RKO (cell line): Measurements from ENCODE around the gene ANKHD1.
A peak's percentile ranks its signal among the peaks of the same experiment; 100 is the strongest.
"Not testable (repeated sequence)": the region's sequence is repeated elsewhere in the genome, so short reads cannot be mapped to it uniquely, and the experiment has no call there.

ENCODE experiments used
- DNase-seq: peaks from one replicate; pipeline ENCODE4 v3.0.0-alpha.2; 2016; ENCODE audit warnings: low spot score

Gene ANKHD1

DNA sequence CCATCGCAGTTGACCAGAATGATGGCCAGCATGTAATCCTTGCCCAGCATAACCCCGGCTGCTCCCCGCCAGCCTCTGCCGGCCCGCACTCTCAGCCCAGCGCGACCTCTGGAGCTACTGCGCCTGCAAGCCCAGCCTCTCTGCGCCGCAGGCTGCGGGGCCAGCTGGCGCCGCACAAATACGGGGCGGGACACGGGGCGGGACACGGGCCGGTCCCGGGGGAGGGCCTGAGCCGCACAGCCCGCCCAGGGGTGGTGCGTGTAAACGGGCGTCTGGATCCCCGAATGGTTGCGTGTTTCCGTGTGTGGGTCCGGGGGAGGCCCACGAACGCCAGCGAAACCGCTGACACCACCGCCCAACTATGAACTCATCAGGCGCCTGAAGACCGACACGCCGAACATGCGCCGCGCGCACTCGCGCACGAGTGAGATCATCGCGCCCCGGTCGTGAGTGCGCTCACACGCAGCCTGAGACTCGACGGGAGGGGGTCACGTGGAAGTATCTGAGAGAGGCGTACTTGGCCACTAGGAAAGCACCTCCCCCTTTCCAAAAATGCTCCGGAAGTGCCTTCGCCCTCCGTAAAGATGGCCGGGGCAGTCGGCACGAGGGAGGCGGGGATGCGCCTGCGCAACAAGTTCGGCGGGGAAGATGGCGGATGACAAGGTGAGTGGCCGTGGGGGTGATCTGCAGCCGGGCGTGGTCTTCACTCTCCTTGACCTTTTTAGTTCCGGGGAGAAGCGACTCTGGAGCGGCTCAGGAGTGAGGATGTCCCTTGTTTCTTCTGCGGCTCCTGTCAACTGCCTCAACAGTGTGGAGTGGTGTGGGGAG is 162.8 kb downstream of the ANKHD1 start, which contains the start of the genes APBB3 and SLC35A4:
APBB3 (minus strand) TSS at position 403 of the 828 bp plus-strand sequence; CDS start at position 50, 353 bp downstream.
SLC35A4 (plus strand) TSS at position 633 of the 828 bp plus-strand sequence. CDS start 2,342 bp downstream, outside the sequence.
- peak; percentile 99 for DNase-seq

DNA sequence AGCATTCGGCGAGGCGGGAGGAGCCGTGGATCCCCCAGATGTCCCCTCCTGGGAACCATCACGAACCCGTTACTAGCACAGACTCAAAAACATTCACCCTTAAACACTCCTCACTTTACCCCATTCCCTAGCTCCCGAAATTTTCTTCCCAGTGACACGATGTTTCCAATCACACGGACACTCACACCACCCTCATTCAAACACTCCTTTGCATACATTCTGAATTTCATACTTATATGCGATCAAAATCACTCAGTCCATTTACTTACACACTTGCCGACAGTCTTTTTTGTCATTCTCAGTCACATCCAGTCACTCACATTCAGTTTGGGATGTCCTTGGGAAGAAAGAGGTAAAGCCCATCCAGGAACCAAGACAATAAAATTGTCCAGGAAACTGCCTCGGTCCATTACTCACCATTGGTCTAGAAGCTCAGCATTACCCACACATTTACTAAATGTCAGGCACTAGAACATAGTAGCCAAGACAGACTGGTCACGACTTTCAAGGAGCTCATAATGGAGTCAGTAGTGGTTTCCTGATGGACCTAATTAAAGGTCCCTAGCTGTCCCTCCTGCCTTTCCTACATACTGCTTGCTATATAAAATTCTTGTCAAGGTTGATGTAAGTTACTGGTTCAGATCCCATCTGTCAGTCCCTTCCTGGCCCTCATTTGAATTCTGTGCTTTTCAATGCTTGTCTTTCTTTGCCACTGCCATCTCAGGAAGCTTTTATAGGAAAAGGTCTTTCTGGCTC is 163.6 kb downstream of the ANKHD1 start:
- DNase-seq, result peak; percentile 69

DNA sequence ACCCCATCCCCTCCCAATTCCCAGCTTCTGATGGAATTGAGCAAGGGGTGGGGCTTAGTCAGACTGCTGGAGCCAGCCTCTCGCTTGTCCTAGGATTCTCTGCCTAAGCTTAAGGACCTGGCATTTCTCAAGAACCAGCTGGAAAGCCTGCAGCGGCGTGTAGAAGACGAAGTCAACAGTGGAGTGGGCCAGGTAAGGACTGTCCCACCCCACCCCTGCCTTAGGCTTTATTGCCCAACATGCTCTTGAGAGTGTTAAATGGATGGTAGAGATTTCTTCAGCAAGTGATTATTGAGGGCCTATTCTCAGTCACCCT is 164.1 kb downstream of the ANKHD1 start:
- DNase-seq, result peak; percentile 32

DNA sequence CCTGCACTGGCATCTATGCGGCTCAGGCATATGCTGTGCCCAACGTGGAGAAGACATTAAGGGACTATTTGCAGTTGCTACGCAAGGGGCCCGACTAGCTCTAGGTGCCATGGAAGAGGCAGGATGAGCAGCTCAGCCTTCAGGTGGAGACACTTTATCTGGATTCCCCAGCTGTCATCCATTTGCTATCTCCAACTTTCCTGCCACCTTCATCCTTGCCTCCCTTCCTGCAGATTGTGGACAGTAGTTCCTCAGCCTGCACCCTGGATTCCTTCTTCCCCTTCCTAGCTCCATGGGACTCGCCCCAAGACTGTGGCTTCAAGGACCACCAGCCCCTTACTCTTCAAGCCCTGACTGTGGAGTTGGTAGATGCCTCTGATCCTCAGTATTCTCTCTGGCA is 165.0 kb downstream of the ANKHD1 start:
- no peak for DNase-seq

DNA sequence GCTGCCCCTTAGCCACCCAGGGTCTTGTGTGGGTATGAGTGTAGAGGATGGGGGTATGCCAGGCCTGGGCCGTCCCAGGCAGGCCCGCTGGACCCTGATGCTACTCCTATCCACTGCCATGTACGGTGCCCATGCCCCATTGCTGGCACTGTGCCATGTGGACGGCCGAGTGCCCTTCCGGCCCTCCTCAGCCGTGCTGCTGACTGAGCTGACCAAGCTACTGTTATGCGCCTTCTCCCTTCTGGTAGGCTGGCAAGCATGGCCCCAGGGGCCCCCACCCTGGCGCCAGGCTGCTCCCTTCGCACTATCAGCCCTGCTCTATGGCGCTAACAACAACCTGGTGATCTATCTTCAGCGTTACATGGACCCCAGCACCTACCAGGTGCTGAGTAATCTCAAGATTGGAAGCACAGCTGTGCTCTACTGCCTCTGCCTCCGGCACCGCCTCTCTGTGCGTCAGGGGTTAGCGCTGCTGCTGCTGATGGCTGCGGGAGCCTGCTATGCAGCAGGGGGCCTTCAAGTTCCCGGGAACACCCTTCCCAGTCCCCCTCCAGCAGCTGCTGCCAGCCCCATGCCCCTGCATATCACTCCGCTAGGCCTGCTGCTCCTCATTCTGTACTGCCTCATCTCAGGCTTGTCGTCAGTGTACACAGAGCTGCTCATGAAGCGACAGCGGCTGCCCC is 165.6 kb downstream of the ANKHD1 start:
- DNase-seq, result no peak

DNA sequence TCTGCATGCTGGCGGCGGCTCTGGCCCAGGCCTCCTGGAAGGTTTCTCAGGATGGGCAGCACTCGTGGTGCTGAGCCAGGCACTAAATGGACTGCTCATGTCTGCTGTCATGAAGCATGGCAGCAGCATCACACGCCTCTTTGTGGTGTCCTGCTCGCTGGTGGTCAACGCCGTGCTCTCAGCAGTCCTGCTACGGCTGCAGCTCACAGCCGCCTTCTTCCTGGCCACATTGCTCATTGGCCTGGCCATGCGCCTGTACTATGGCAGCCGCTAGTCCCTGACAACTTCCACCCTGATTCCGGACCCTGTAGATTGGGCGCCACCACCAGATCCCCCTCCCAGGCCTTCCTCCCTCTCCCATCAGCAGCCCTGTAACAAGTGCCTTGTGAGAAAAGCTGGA is 166.2 kb downstream of the ANKHD1 start:
- no peak for DNase-seq

DNA sequence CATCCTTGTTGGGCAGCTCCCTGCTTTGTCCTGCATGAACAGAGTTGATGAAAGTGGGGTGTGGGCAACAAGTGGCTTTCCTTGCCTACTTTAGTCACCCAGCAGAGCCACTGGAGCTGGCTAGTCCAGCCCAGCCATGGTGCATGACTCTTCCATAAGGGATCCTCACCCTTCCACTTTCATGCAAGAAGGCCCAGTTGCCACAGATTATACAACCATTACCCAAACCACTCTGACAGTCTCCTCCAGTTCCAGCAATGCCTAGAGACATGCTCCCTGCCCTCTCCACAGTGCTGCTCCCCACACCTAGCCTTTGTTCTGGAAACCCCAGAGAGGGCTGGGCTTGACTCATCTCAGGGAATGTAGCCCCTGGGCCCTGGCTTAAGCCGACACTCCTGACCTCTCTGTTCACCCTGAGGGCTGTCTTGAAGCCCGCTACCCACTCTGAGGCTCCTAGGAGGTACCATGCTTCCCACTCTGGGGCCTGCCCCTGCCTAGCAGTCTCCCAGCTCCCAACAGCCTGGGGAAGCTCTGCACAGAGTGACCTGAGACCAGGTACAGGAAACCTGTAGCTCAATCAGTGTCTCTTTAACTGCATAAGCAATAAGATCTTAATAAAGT is 166.9 kb downstream of the ANKHD1 start:
- DNase-seq, result no peak

DNA sequence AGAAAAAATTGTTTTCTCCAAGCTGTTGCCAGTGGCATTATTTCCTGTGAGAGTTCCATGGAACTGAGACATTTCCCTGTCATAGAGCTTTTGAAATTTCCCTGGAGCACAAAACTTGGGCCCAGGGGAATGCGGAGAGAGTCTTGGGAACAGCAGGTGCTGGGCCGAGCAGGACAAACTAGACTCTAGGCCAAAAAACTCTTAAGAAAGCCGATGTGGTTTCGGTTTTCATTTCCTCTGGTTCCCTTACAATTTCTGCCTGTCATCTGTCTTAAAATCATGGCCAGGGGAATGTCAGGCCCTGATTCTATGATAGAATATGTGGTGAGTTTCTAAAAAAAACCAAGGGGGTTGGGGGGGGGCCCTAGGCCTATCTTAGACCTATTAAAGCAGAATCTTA is 167.6 kb downstream of the ANKHD1 start:
- no peak for DNase-seq

DNA sequence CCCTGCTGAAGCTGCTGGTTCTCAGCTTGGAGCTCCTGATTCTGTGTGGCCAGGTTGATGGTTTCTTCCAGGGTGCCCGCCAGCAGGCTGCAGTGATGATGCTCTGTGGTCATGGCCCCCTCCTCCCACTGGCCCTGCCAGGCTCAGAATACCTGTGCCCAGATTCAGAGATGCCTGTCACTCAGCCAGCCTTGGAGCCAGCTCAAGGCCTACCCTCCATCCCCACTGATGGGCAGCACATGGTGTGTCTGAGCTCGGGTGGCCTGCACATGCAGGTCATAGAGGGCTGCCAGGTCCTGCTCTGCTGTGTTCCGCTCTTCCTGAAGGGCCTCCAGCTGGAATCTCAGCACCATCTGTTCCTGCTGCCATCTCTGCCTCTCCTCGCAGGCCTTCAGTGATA is 168.4 kb downstream of the ANKHD1 start:
- no peak for DNase-seq

DNA sequence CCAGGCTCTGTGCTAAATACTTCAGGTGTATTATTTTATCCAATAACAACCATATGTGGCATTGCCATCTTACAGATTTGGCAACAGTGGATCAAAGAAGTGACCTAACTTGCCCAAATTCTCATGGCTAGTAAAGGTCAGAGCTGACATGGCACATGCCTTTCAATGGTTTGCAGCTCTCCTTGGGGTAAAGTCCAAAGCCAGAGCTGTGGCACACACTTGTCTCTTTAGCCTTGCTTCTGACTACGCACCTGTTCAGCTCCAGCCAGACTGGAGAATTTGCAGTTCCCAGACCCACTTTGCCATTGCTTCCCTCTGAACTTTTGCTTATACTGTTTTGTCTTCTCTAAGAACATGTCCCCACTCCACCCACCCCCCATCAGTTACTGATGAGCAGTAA is 168.9 kb downstream of the ANKHD1 start:
- no peak for DNase-seq

DNA sequence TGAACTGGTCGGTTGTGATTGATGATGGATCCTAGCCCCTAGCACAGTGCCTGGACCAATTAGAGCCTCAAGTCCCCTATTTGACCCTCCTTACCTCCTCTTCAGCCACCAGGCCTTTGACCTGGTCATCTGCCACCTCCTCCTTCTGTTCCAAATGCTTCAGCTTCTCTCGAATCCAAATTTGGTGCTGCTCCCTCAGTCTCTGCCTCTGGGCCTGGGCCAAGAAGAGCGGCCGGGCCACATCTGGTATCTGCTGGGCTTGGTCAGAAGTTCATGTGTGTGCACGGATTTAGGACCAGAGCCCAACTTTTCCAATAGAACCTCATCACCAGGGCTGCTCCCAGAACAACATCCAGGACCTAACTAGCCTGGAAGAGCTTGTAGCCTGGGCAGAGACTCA is 169.5 kb downstream of the ANKHD1 start:
- DNase-seq, result no peak

DNA sequence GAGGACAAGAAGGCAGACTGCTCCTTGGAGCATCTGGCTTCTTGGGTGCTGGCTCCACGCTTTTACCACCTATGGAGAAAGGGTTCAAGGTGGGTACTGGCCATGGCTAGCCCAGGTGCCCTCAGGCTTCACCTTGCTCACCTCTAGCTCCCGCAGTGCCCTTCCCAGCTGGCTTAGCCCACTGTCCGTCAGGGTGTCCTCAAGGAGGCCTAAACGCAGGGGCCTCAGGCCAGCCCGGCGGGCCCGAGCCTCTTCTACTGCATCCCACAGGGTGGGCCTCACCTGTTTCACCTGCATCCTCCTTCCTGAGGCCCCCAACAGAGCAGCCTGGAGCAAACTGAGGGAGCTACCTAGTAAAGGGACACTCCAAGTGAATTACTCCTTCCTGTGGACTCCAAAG is 172.1 kb downstream of the ANKHD1 start:
- no peak for DNase-seq

DNA sequence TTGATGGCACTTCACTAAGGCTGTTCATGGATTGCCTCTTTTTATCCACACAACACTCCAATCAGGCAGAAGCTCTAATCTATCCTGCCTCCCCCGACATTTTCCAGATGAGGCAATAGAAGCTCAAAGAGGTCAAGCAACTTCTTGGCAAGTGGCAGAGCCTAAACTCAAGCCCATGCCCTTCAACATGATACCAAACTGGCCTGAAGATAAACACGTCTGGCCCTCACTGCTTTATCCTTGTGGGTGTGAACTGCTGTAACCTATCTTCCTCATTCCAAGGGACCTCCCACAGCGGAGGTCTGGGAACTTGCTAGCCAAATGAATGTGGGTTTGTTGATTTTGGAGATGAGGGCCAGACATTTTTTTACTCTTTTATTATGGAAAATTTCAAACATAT is 172.5 kb downstream of the ANKHD1 start:
- DNase-seq, result no peak

DNA sequence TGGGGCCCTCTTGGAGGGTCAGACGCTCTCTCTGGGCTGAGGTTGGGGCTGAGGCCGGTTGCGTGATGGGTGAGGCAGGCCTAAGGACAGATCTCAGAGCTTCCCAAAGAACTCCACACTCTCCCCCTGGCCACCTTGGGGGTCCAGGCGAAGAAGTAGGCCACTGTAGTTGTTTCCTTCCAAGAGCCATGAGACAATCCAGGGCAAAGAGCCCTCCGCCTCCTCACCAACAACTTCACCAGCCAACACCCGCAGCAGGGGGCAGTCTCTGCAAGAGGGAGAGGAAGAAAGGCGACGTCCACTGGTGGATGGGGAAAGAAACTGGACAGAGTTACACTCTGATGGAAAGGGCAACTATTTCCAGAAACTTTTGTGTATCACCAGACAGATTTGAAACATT is 173.7 kb downstream of the ANKHD1 start:
- no peak for DNase-seq

DNA sequence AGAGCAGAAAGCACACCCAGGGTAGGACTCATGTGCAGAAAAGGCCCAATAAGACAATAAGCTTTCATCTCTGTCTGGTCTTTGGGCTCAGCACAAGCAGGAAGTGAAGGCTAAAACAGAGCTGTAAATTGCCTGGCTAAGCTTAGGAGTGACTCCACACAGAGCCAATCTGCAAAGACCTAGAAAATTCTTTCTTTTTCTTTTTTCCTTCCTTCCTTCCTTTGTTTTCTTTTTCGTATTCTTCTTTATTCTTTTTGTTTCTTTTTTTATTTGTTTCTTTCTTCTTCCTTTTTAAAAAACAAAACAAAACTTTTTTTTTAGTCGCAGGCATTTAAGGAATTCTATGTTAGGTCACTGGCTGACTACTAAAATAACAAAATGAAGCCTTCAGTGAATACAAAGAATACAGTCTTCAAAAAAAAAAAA is 175.2 kb downstream of the ANKHD1 start:
- no peak for DNase-seq

DNA sequence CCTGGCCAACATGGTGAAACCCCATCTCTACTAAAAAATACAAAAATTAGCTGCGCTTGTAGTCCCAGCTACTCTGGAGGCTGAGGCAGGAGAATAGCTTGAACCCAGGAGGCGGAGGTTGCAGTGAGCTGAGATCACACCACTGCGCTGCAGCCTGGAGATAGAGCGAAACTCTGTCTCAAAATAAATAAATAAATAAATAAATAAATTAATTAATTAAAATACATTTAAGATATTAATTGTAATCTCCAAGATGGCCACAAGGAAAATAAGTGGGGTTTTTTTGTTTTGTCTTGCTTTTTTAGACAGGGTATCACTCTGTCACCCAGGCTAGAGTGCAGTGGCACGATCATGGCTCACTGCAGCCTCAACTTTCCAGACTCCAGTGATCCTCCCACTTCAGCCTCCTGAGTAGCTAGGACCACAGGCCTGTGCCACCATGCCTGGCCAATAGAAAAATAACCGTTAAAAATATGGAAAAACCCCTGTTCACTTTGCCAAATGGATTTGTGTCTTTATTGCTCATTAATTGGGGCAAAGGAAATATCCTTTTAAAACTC is 177.6 kb downstream of the ANKHD1 start:
- not testable (repeated sequence) for DNase-seq

DNA sequence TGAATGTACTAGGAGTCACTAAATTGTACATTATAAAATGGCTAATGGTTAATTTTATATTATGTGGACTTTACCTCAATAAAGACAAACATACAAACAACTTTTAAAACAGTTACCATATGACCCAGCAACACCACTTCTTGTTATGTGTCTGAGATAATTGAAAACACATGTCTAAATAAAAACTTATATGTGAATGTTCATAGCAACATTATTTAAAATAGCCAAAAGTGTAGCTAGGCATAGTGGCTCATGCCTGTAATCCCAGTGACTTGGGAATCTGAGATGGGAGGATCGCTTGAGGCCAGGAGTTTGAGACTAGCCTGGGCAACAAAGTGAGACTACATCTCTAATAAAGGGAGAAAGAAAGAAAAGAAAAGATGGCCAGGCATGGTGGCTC is 185.9 kb downstream of the ANKHD1 start:
- DNase-seq, result no peak

DNA sequence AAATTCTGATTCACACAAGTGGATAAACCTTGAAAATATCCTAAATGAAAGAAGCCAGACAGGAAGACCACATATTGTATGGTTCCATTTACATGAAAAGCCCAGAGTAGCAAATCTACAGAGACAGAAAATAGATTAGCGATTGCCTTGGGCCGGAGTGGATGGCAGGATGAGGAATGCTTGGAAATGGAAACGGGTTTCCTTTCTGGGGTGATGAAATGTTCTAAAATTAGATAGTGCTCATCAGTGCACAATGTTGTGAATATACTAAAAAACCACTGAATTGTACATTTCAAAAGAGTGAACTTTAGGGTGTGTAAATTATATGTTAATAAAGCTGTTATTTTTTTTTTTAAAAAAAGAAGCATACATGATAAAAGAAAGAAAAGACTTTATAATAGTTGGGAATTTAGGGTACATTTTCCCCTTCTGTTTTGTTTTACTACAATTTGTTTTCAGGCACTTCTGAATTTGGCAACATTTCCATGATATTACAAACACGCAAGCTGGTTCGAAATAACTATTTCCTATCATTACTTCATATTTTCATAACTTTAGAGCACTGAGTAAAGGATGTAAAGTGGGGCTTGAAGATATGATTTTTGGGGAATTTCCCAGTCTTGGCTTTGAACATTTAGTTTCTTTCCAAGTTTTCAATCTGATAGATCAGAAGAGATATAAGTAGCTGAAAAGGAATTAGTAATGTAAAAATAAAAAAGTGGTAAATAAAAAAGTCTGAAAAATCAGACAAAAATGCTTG is 186.9 kb downstream of the ANKHD1 start:
- DNase-seq, result no peak
